HG03342 (cell line): Measurements from ENCODE around the gene MRPL22.
"Not testable (repeated sequence)": the region's sequence is repeated elsewhere in the genome, so short reads cannot be mapped to it uniquely, and the experiment has no call there.

ENCODE experiments used
- ATAC-seq: cut with Tn5 transposase; IDR thresholded peaks from one replicate; pipeline ENCODE4 v1.9.1; 2021; ENCODE audit warnings: mild to moderate bottlenecking, moderate library complexity; ENCODE audit not compliant: unreplicated experiment

Gene MRPL22

GRCh38 chr5:154940772-154941620 is at the start of gene MRPL22:
Gene MRPL22 (plus strand): TSS chr5:154941073. CDS start chr5:154941111, 38 bp downstream.
- peak; percentile 50 for ATAC-seq

DNA sequence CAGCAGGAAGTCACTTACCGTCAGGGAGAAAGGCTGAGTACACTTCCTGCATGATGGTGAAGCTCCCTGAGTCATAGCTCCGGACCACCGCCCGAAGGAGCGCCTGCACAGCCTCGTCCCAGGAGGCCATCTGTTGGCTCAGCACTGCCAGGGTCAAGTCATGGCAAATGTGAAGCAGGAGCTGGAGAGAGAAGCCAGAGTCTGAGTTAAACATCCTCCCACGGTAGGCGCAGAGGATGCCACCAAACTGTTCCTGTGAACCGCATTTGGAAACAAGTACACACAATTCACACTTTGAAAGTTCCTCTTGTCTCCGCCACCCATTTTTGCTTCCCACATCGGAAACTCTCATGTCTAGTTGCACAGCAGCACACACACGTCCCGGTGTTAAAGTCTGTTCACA is 48.5 kb upstream of the MRPL22 start:
- no peak for ATAC-seq

DNA sequence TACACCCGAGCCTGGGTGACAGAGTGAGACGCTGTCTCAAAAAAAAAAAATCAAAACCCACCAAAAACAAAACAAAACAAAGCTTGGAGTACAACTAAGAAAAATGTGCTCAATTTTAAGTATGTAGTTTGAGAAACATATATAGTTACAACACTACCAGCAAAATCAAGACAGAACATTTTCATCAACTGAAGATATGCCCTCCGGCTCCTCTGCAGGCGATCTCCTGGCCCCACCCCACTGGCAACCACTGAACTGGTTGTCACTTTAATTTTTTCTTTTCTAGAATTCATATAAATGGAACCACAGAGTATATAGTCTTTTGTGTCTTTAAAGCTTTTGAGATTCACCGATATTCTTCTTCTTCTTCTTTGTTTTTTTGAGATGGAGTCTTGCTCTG is 47.5 kb upstream of the MRPL22 start:
- ATAC-seq = no peak

- no peak for ATAC-seq
Observed at GRCh38 chr5:154895606-154896561, 45.0 kb upstream of the MRPL22 start.

GRCh38 chr5:154896562-154897165 is 44.2 kb upstream of the MRPL22 start:
- ATAC-seq = no peak

GRCh38 chr5:154898210-154898609 is 42.7 kb upstream of the MRPL22 start:
- no peak for ATAC-seq

- no peak for ATAC-seq
Observed at GRCh38 chr5:154899151-154899816, 41.6 kb upstream of the MRPL22 start.

DNA sequence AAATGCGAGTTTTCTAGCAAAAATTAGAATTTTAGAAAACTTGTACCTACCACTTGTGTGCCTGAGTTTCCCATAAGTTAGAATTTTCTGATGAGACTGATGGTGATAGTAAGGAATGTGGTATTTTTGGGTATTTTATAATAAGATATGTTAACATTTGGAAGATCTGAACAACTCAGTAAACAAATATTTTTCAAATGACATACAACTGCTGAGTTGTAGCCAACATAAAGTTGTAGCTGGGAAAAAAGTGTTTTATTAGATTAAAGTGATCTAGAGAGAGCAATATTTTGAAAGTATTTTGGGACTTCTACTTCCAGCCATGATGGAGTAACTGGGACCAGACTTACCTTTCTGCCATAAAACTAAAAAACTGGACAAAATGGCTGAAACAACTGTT is 40.8 kb upstream of the MRPL22 start:
- no peak for ATAC-seq

GRCh38 chr5:154901276-154901675 is 39.6 kb upstream of the MRPL22 start:
- no peak for ATAC-seq

GRCh38 chr5:154901913-154902312 is 39.0 kb upstream of the MRPL22 start:
- no peak for ATAC-seq

- ATAC-seq = not testable (repeated sequence)
Observed at GRCh38 chr5:154905601-154906000, 35.3 kb upstream of the MRPL22 start.

DNA sequence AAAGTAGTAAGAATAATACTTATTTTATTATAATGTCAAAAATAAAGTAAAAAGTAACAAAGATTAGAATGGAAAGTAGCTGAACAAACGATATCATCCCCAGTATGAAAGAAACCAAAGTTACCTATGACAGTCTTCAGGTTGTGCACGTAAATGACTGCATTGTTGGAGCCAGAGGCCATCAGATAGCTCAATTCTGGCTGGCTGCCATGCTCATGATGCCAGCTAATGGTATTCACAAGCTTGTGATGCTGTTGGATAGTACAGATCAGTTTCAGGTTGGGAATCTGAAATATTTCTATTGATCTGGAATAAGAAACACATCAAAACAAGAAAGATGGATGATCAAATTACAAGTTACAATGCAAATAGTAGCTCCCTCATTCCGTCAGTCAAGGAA is 24.0 kb upstream of the MRPL22 start:
- no peak for ATAC-seq

DNA sequence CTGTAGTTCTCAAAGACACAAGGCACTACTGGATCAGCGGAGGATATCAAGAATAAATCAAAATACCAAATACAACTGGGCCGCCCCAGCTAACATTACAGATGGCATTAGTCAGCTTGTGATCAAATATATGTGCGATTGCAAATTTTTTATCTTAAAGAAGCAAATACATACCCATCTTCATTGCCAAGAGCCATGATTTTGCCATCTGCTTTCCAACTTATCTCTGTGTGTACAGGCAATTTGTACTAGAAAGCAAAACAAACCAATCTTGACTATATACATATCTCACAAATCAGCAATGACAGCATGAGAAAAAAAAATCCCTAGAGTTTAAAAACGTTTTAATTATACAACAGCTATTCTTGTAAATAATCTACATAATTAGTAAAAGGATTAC is 23.1 kb upstream of the MRPL22 start:
- ATAC-seq = no peak

DNA sequence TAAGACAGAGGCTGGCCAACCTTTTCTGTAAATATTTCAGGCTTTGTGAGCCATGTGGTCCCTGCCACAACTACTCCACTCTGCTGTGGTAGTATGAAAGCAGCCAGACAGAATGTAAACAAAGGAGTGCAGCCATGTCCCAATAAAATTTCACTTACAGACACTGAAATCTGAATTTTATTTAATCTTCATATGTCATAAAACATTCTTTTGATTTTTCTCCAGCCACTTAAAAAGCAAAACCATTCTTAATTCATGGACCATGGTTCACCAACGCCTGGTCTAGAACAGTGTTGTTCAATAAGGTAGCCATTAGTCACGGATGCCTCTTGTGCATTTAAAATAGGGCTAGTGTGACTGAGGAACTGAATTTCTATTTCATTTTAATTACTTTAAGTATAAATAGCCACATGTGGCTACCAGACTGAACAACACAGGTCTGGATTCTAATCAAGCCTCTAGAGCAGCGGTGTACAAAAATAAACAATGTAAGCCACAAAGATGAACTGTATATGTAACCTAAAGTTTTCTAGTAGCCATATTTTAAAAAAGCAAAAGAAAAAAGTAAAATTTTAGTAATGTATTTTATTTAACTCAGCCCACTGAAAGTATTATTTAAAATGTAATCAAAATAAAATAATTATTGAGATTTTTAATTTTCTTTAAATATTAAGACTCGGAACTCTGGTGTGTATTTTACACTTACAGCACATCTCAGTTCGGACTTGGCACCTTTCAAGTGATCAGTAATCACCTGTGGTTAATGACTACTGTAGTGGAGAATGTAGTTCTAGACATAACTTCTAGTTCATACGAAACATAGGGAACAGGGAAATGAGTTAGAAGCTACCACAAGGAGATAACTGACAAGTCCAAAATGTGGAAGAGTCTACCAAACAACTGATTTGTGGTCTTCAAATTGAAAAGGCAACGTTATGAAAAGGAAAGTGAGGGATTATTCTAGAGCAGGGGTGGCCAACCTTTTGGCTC is 17.1 kb upstream of the MRPL22 start:
- no peak for ATAC-seq

- no peak for ATAC-seq
Observed at GRCh38 chr5:154933537-154933936, 7.3 kb upstream of the MRPL22 start.

GRCh38 chr5:154934881-154935280 is 6.0 kb upstream of the MRPL22 start:
- ATAC-seq = no peak

DNA sequence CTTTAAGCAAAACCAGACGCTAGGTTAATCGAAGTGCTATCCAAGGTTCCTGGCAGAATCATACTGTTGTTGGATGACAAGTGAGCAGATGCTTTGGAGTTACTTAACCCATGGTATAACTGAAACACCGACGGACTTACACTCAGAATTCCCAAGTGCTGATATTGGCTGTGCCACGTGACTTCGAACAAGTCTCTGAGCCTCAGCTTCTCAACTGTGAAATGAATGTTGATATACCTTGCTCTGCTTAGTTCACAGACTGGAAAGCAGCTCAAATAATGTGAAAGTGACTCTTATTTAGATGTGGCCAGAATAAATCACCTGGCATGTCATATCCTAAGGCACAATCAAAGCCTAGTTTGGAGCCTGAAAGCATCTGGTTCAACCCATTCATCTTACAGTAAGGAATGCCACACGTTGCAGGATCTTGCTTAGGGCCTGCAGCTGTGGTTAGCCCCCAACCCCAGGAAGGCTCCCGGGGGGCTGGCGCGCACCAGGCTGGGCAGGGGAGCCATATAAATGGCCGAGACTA is 3.6 kb upstream of the MRPL22 start:
- ATAC-seq = no peak

DNA sequence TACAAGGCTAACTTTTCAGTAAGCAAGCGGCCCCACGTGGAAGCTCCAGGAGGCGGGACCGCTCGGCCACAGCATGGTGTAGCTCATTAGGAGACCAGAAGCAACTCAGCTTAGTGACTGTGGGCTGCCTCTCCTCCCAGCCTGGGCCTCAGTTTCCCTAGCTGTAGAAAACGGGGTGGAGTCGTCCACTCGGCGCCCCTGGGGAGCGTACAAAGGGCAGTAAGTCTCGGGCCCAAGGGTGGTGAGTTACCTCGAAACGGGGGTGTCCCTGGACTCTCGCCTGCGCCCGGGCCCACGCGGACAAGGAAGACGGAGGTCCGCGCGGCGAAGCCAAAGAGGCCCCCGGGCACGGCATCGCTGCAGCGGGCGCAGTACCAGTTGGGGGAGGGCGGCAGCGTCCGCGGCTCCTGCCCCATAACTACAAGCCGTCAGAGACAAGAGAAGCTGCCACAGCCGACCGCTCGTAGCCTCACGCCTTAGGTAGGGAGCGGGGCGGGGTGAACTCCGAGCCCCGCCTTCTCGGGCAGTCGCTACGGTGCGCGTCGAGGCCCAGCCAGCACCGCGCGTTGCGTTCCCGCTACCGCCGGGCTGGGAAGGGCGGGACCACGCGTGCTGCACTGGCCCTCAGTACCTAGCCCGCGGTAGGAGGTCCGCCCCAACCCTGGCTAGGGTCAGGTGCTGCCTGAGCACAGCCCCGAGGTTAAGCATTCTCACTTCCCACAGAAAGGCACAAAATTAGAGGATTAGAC is 3.0 kb upstream of the MRPL22 start, which contains the start of gene GEMIN5:
Gene GEMIN5, minus strand, starts transcription at position 494 of the 749 bp plus-strand sequence. Its CDS starts 78 bp downstream, at position 416.
- ATAC-seq = peak; percentile 86
